MM.1S (cell line): Measurements from ENCODE around the gene RDH13.

Experiments used
- CTCF ChIP-seq: fragments of 300-600 bp; sonication (generic); IDR thresholded peaks from 2 replicates; pipeline ENCODE4 v1.5.1; 2016; ENCODE audit warnings: antibody characterized with exemption, low read length, mixed read lengths
- EZH2 ChIP-seq: fragments of 300-600 bp; sonication (generic); optimal IDR thresholded peaks from 2 replicates; pipeline ENCODE3; 2017; ENCODE audit warnings: low read depth, mild to moderate bottlenecking, antibody characterized with exemption, low read length, mixed read lengths

- TF ChIP-seq CTCF (no peak), EZH2 (no peak)
Measured at GRCh38 chr19:55046975-55047622, 15.8 kb downstream of the RDH13 start.
